GM12891 (cell line): ENCODE measurements around the gene THPO.

Source experiments
- POLR2A ChIP-seq: IDR thresholded peaks from 2 replicates; pipeline ENCODE4 v1.6.1; 2011; ENCODE audit warnings: low read depth, low read length, control low read depth
- POLR2AphosphoS5 ChIP-seq: IDR thresholded peaks from 2 replicates; pipeline ENCODE4 v1.6.1; 2011; ENCODE audit warnings: low read depth, low read length, control low read depth
- SPI1 ChIP-seq: IDR thresholded peaks from 2 replicates; pipeline ENCODE4 v1.6.1; 2011; ENCODE audit warnings: low read depth, low read length, control low read depth
- TAF1 ChIP-seq: IDR thresholded peaks from 2 replicates; pipeline ENCODE4 v1.6.1; 2011; ENCODE audit warnings: low read depth, low read length, control low read depth

DNA sequence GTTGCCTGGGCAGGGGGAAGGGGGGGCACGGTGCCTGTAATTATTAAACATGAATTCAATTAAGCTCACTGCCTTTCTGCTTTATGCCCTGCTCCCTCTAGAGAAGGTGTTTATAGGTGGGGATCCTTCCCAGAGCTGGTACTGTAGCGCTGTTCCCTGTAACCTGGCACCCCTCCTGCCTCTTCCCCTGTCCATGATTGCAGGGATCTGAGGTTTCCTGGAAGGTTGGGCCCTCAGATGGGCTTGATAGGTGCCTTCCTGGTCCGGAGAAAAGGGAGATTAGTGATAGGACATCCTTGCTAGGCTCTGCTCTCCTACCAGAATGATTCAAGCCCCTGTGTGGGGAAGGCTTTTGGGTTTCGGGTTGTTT lies 42.7 kb downstream of the THPO start:
- no peak for TF ChIP-seq TAF1
- TF ChIP-seq POLR2A: no peak
- no peak for TF ChIP-seq POLR2AphosphoS5
- TF ChIP-seq SPI1: no peak
